ENCODE results near the gene LPIN3. TPM values are rescaled to one million over a fixed set of nuclear protein-coding genes. Genes with fewer than 3 reads are reported as not detected.

Gene LPIN3
- total RNA-seq, 1 donor from 2014 or later, result 1.8 TPM

DNA sequence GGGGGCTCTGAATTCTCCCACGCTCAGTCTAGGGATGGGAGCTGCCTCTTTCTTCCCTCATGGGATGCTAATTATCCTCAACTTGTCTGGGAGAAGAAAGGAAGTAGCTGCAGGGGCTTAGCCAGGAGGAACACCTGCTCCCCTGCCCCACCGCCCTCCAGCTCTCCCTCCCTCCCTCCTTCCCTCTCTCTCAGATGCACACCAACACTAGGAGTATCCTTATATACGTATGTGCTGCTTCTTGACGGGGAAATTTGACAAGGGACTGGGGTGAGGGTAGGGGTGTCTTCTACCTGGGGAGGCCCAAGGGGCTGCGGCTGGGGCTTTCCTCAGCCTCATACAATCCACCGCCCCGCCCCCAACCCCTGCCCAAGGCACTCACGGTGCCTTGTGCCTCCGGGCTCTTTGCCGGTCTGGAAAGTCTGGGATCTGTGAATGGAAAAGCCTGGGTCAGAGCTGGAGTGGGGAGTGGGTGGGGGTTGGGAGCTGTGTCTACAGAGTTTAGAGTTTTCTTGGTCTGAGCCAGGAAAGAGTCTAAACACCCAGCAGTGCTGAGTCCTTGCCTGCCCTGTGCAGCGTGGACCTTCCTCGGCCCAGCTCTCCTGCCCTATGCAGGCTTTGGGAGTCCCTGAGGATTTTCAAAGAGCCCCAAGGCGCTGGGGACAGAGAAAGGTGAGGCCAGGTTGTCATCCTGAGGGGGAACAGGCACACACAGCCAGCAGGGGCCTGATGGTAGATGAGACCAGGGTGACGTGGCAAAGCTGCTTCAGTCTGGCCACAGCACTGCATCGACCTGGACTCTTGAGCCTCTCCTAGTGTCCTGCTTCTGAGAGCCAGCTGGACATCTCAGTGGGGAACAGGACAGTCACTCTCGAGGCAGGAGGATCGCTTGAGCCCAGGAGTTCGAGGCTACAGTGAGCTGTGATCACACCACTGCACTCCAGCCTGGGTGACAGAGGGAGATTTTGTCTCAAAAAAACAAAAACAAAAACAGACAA is 55.3 kb downstream of the LPIN3 start:
- Mint-ChIP-seq H3K9me3 (no peaks in the 10 kb centered on the region), H3K27ac (ENCODE audit: unreplicated experiment) (peak overlapping the region; percentile 8), H3K4me1 (peaks cover 43% of the 10 kb centered on the region), H3K27me3 (ENCODE audit: low read depth) (no peaks in the 10 kb centered on the region), H3K4me3 (no peak overlapping the region), H3K36me3 (ENCODE audit: low read depth) (no peaks in the 10 kb centered on the region)
- no peak for DNase-seq (ENCODE audit: low read depth, low spot score)
- TF ChIP-seq, protein P1, sequence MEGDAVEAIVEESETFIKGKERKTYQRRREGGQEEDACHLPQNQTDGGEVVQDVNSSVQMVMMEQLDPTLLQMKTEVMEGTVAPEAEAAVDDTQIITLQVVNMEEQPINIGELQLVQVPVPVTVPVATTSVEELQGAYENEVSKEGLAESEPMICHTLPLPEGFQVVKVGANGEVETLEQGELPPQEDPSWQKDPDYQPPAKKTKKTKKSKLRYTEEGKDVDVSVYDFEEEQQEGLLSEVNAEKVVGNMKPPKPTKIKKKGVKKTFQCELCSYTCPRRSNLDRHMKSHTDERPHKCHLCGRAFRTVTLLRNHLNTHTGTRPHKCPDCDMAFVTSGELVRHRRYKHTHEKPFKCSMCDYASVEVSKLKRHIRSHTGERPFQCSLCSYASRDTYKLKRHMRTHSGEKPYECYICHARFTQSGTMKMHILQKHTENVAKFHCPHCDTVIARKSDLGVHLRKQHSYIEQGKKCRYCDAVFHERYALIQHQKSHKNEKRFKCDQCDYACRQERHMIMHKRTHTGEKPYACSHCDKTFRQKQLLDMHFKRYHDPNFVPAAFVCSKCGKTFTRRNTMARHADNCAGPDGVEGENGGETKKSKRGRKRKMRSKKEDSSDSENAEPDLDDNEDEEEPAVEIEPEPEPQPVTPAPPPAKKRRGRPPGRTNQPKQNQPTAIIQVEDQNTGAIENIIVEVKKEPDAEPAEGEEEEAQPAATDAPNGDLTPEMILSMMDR (conservative IDR thresholded peaks at IDR 0.05), result no peak

DNA sequence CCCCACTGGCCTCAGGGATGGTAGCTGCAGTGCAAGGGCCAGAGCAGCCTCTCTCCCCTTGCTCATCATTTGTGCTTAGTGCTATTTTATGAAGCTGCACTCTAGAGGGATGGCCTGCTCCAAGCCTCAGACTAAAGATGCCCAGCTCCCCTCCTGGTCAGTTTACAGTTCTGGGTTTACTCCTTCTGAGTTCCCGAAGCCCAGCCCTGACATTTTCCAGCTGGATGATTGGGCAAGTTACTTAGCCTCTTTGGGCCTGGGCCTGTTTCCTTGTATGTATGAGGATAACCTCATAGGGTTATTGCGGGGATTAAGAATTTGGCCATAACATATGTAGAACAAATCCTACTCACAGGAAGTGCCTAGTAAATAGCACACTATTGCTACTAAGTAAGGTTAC is 57.8 kb downstream of the LPIN3 start:
- no peak for DNase-seq (ENCODE audit: low read depth, low spot score)
- TF ChIP-seq, protein P1 (conservative IDR thresholded peaks at IDR 0.05), result no peak
- Mint-ChIP-seq H3K36me3 (ENCODE audit: low read depth) (peaks cover 6% of the 10 kb centered on the region), H3K9me3 (no peaks in the 10 kb centered on the region), H3K4me1 (peaks cover 22% of the 10 kb centered on the region), H3K27ac (ENCODE audit: unreplicated experiment) (no peak overlapping the region), H3K27me3 (ENCODE audit: low read depth) (no peaks in the 10 kb centered on the region), H3K4me3 (no peak overlapping the region)

DNA sequence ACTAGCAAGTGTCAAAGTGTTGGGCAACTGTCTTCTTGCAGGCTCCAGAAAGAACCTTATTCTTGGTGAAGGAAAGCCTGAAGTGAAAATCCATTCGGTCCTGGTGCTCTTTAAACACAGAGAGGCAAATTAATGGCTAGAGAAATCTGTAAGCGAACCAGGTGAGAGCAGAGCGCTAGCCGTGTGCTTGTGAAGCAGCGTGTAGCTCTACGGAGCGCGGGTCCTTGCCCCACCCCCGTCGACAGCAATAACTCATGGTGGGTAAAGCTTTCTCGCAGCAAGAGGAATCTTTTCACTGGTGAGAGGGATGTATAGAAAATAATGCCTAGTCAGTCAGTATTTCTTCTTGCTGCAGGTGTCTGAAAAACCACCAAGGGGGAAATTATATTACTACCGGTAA is 63.0 kb downstream of the LPIN3 start:
- Mint-ChIP-seq H3K36me3 (ENCODE audit: low read depth) (peaks cover 13% of the 10 kb centered on the region), H3K4me3 (no peak overlapping the region), H3K4me1 (peaks cover 18% of the 10 kb centered on the region), H3K27me3 (ENCODE audit: low read depth) (no peaks in the 10 kb centered on the region), H3K27ac (ENCODE audit: unreplicated experiment) (no peak overlapping the region), H3K9me3 (no peaks in the 10 kb centered on the region)
- no peak for DNase-seq (ENCODE audit: low read depth, low spot score)
- TF ChIP-seq, protein P1 (conservative IDR thresholded peaks at IDR 0.05), result no peak

DNA sequence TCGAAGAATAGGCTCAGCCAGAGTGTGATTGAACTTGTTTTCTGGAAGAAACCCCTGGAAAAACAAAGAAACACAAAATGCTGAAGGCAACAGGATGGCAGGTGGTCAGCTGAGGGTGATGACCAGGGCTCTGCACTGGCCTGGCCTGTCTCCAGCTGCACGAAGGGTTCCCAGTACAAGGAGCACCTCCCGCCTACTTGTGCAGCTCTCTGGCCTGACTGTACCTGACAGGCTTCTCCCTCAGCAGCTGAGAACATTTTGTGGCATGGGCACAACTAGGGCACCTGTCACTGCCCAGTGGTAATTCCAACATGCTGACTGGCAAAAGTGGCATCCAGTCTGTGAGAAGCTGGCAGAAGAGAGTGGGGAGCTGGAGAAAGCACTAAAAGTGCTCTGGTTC is 64.8 kb downstream of the LPIN3 start:
- Mint-ChIP-seq H3K9me3 (no peaks in the 10 kb centered on the region), H3K27ac (ENCODE audit: unreplicated experiment) (no peak overlapping the region), H3K4me1 (peaks cover 26% of the 10 kb centered on the region), H3K36me3 (ENCODE audit: low read depth) (peaks cover 14% of the 10 kb centered on the region), H3K4me3 (no peak overlapping the region), H3K27me3 (ENCODE audit: low read depth) (no peaks in the 10 kb centered on the region)
- TF ChIP-seq, protein P1 (conservative IDR thresholded peaks at IDR 0.05), result no peak
- no peak for DNase-seq (ENCODE audit: low read depth, low spot score)

DNA sequence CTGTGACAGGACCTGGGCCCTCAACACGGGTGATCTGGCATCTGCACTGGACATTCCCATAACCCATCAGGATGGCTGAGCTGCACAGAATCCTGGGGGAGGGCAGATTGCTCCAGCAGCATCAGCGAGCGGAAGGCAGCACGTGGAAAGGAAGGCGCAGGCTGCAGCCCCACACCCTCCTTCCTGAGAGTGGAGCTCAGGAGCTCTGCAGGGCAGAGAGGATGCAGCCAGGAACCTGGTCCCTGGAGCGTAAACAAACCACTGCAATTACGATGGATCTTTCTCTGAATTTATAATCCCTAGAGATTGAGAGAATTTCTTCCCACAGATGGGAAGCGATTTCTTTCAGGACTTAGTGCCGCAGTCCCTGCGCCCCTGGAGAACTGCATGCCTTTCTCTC is 65.7 kb downstream of the LPIN3 start:
- no peak for DNase-seq (ENCODE audit: low read depth, low spot score)
- peaks cover 31% of the 10 kb centered on the region for H3K4me1 Mint-ChIP-seq

More for the DNA sequence above, 65.7 kb downstream of the LPIN3 start:
- H3K27ac Mint-ChIP-seq (ENCODE audit: unreplicated experiment), result peak overlapping the region; percentile 54
- TF ChIP-seq, protein P1 (conservative IDR thresholded peaks at IDR 0.05), result no peak
- H3K9me3 Mint-ChIP-seq, result no peaks in the 10 kb centered on the region
- H3K27me3 Mint-ChIP-seq (ENCODE audit: low read depth), result no peaks in the 10 kb centered on the region
- peaks cover 18% of the 10 kb centered on the region for H3K36me3 Mint-ChIP-seq (ENCODE audit: low read depth)
- H3K4me3 Mint-ChIP-seq, result no peak overlapping the region

All from neural crest cell (in vitro differentiated cells).